ENCODE data around the gene RASA1. TPM values are rescaled to one million over a fixed set of nuclear protein-coding genes. Genes with fewer than 3 reads are reported as not detected.

The RASA1 gene
- total and polyA plus RNA-seq, 2 experiments from 2014 or later: 32.1 to 67.8 TPM

GRCh38 chr5:87437724-87438123, 170.0 kb downstream of the RASA1 start:
- H3K9me3 ChIP-seq (ENCODE audit: low read depth): no peaks in the 10 kb centered on the region
- in situ Hi-C loops (cut with MboI): no loop called here
- no peaks in the 10 kb centered on the region for H3K9me2 ChIP-seq (ENCODE audit: insufficient read depth)
- no peak for DNase-seq
- H3K36me3 ChIP-seq (ENCODE audit: low read depth): no peaks in the 10 kb centered on the region
- WGBS, 2 experiments (ENCODE audit: low coverage in 1 of 2, low lambda C conversion rate in 2 of 2, missing lambda C conversion rate in 2 of 2): 8 to 33% methylated on average over 1 of the region's 1 CpG
- no peak for TF ChIP-seq EZH2 (IDR thresholded peaks at IDR 0.05; ENCODE audit: insufficient read depth, poor library complexity, severe bottlenecking)
- TF ChIP-seq EZH2phosphoT487 (IDR thresholded peaks at IDR 0.05; ENCODE audit: insufficient read depth, low read depth): no peak
- no peaks in the 10 kb centered on the region for H3K27me3 ChIP-seq (replicated peaks; ENCODE audit: insufficient read depth)
- no peak overlapping the region for H3K4me2 ChIP-seq (ENCODE audit: unreplicated experiment)
- H3K4me3 ChIP-seq: no peak overlapping the region
- H2AFZ ChIP-seq: no peak overlapping the region
- H3F3A ChIP-seq (ENCODE audit: insufficient read depth): no peaks in the 10 kb centered on the region
- no peaks in the 10 kb centered on the region for H3K4me1 ChIP-seq (ENCODE audit: insufficient read depth)
- H3K9ac ChIP-seq: no peak overlapping the region
- H4K20me1 ChIP-seq (ENCODE audit: insufficient read depth): no peaks in the 10 kb centered on the region
- H3K27ac ChIP-seq: no peak overlapping the region
- H3K79me2 ChIP-seq (ENCODE audit: insufficient read depth): no peaks in the 10 kb centered on the region

DNA sequence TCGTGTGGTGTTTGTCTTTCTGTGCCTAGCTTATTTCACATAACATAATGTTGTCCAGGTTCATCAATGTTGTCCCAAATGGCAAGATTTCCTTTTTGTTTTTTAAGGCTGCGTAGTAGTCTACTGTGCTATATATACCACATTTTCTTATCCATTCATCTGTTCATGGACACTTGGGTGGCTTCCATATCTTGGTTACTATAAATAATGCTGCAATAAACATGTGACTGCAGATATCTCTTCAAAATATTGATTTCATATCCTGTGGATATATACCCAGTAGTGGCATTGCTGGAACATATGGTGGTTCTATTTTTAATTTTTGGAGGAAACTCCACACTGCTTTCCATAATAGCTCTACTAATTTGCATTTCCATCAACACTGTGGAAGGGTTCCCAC, 170.5 kb downstream of the RASA1 start:
- H3F3A ChIP-seq (ENCODE audit: insufficient read depth): no peaks in the 10 kb centered on the region
- H3K9me2 ChIP-seq (ENCODE audit: insufficient read depth): no peaks in the 10 kb centered on the region
- H3K36me3 ChIP-seq (ENCODE audit: low read depth): no peaks in the 10 kb centered on the region
- H3K4me3 ChIP-seq: no peak overlapping the region
- H3K27ac ChIP-seq: no peak overlapping the region
- H3K4me2 ChIP-seq (ENCODE audit: unreplicated experiment): no peak overlapping the region
- 39 to 43% methylated on average over 2 of the region's 2 CpGs for WGBS, 2 experiments (ENCODE audit: low coverage in 1 of 2, low lambda C conversion rate in 2 of 2, missing lambda C conversion rate in 2 of 2)
- H3K4me1 ChIP-seq (ENCODE audit: insufficient read depth): no peaks in the 10 kb centered on the region
- TF ChIP-seq EZH2 (IDR thresholded peaks at IDR 0.05; ENCODE audit: insufficient read depth, poor library complexity, severe bottlenecking) (no peak), EZH2phosphoT487 (IDR thresholded peaks at IDR 0.05; ENCODE audit: insufficient read depth, low read depth) (no peak)
- H3K9ac ChIP-seq: no peak overlapping the region
- H3K9me3 ChIP-seq (ENCODE audit: low read depth): no peaks in the 10 kb centered on the region
- no peaks in the 10 kb centered on the region for H3K27me3 ChIP-seq (replicated peaks; ENCODE audit: insufficient read depth)
- DNase-seq: no peak
- in situ Hi-C loops (cut with MboI): no loop called here
- no peak overlapping the region for H2AFZ ChIP-seq
- no peaks in the 10 kb centered on the region for H3K79me2 ChIP-seq (ENCODE audit: insufficient read depth)
- H4K20me1 ChIP-seq (ENCODE audit: insufficient read depth): no peaks in the 10 kb centered on the region

Small RNAs within 50 kb of the gene (small RNA-seq; reads per million reads assigned to genes)
- gene RN7SL629P (ENCODE audit: low read depth, low replicate concordance) (not detected), gene RNU6-606P (ENCODE audit: low read depth, low replicate concordance) (not detected), gene RNU6-727P (ENCODE audit: low read depth, low replicate concordance) (not detected)

Other genes starting within 250 kb of the RASA1 start
- gene CCNH, start 145.0 kb downstream of the RASA1 start, total RNA-seq (2014; rRNA removed; shearing (Covaris generic)): 37.7 and 69.7 TPM in 2 replicates
- 54.3 and 60.2 TPM in 2 replicates for gene CCNH, start 145.0 kb downstream of the RASA1 start, polyA plus RNA-seq (2016; fragmentation: Nextera tagmentation; extraction: Ambion mirVana)